NCI-H345 (cell line): Measurements from ENCODE around the gene SUSD3.

Experiments used
- DNase-seq: peaks from one replicate; lab custom pipeline; 2025; lab: John Stamatoyannopoulos, UW

SUSD3 gene

GRCh38 chr9:93052791-93053540 lies 5.5 kb upstream of the SUSD3 start:
- no peak for DNase-seq

GRCh38 chr9:93053781-93054331 lies 4.6 kb upstream of the SUSD3 start:
- DNase-seq = no peak

DNA sequence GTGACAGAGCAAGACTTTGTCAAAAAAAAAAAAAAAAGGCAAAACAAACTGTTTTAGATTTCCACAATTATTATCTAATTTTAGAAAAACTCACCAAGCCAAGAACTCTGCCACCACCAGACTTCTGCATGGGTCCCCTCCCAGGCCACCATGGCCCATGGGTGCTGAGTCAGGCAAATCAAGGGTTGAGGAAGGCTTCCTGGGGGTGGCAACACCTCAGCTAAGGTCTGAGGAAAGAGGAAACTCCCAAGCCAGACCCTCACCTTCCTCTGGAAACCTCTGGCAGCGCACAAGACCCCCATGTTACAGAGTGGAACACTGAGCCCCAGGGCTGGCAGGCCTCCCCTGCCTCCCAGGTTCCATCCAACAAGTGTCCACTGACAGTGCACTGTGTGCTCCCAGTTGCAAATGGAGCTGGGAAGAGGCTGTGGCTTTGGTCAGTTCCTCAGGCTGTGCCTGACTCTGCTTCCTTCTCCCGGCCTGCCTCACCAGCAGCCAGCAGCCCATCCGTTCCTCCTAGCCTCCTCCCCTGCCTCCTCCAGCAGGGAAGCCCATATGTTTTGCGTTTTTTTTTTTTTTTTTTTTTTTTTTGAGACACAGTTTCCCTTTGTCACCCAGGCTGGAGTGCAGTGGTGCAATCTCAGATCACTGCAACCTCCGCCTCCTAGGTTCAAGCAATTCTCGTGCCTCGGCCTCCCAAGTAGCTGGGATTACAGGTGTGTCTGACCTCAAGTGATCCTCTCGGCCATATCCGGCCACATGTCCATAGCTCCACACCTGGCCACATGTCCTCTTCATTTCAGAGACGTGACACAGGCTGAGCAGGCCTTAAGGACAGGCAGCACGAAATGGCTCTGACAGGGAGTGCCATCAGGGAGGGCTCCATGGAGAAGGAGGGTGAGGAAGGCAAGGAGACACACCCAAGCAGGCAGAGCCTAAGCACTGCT lies 3.5 kb upstream of the SUSD3 start:
- DNase-seq = no peak

DNA sequence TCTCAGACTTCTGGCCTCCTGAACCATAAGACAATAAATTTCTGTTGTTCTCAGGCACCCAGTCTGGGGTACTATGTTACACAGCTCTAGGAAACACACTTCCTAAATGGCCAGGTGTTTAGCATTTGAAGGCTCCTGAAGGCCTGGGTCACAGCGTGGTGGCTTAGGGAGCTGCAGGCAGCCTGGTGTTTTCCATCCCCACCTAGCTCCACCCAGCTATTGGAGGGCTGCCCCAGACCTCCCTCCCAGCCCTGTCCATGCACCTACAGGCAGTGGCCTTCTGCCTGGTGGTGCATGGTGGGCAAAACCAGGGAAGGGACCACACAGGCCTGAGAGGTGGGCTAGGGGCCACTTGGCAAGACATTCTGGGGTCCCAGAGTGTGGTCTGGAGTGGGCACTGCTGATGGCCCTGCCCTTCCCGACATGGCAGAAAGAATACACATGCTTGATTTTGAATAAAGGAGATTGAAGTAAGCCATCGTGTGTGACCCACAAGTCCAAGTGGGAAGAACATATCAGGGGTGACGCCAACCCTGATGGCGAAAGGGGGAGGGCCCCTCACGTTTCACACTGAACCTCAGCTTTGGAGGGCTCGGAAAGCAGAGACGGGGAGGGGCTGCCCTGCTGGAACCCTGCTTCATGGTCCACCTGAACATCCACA lies 1.3 kb upstream of the SUSD3 start:
- DNase-seq = no peak

DNA sequence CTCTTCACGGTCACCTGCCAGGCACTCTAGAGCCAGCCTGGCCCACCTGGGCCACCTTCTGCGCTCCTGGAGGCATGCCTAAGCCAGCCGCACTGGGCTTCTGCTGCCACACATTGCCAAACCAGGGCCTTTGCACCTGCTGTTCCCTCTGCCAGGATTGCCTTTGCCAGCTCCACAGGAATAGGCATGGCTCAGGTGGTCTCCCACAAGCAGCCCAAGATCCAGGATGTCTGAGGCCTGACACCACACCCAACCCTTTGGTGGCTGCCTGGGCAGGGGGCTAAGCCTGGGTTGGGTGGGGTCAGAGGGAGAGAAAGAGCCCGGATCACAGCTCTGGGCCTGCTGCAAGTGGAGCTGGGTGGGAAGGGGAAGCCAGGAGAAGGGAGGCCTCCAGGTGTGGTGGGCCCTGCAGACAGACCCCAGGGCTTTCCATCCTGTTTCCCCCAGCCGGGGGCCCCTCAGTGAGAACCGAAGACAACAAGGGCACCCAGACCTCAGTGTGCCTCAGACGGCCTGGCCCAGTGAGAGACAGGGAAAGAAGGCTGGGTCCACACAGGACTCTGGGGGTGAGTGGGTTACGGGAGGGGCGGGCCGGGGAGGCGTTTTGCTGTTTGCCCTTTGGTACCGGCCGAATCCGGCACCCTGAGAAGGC lies 672 bp upstream of the SUSD3 start:
- DNase-seq = no peak

DNA sequence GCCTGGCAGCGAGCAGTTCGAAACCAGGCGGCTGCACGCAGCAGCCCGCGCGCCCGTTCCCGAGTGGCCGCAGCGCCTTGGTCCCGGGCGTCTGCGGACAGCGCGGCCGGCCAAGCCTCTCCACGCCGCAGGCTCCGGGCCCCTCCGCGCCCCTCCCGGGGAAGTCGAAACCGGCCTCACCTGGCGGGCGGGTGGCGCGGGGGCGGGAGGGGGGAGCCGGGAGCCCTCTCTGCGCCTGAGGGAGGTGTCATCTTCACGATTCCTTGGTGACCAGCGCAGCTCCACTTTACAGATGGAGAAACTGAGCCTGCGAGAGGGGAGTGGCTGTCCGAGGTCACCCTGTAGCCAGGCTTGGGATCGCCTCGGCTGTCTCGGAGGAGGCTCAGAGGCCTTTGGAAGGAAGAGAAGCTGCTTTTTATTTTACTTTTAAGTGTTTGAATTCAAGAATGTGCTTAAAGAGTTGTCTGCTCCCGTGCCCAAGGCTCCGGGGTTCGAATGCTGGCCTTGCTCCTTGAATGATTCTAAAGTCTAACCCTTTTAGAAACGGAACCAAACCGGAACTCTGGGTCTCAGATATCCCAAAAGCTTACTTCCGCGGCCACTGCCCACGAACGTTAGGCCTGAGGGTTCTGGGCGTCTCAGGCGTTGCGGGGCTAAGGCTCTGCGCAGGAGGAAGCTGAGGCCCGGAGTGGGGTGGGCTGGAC lies 662 bp downstream of the SUSD3 start:
- no peak for DNase-seq

- DNase-seq = no peak
These were observed 1.4 kb downstream of the SUSD3 start for GRCh38 chr9:93059715-93060578.

GRCh38 chr9:93060746-93061259 lies 2.3 kb downstream of the SUSD3 start:
- DNase-seq = no peak

DNA sequence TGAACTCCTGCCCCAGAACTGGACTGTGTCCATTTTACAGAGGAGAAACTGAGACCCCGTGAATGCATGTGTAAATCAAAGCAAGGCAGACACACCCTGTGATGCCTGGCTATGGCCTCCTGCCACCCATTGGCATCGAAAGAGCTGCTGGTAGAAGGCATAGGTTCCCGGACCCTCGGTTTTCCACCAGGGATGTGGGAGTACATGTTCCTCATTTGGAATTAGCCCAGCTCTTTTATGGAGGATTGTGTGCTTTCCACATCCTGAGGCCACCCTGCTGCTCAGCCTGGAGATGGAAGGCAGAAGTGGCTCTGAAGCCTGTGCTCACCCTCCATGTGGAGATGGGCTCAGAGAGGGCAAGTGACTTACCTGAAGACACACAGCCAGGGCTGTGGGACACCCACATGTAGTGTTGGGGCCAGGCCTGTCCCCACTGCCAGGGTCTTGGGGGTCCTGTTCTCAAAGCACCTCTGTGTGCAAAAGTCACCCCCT lies 2.8 kb downstream of the SUSD3 start:
- DNase-seq = no peak

DNA sequence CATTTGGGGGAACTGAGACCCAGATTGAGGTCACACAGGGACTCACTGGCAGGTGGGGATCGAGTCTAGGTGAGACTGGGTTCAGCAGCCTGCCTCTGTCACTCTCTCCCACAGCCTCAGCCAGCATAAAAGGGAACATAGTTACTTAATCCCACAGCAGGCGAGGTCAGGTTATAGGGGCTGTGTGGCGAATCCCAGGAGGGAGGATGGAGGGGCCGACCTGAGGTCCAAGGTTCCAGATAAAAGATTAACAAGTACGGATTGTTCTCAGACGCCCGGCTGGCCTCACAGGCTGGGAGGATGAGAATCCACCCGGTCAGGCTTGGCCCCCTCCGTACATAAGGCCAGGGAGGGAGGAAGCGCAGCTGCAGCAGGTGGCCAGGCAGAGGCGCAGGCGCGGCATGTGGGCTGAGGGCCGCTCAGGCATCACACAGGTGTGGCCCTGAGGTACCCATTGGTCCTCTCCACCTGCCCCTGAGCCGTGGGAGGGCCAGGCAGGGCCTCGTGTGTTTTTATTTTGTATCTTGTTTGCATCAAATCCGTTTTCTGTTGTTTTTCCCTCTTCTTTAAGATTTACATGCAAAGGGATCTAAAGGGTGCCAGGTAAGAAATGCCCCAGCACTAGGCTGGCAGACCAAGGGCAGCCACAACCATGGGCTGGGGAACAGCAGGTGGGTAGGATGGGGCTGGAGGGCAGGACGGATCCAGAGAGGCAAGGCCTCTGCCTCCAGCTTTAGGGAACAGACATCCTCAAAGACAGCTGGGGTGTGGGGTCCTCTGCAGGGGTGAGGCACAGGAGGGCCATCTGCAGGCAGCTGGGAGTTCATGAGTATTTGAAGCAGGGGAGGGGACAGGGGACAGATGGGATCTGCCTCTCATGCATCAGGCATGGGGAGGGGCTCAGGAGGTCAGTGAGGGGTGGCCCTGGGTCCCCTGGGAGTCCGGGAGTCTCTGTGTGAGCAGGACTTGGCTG lies 3.6 kb downstream of the SUSD3 start:
- DNase-seq = no peak

- DNase-seq = no peak
These were observed 6.1 kb downstream of the SUSD3 start for GRCh38 chr9:93064392-93065134.

- no peak for DNase-seq
These were observed 6.7 kb downstream of the SUSD3 start for GRCh38 chr9:93065135-93065720.

GRCh38 chr9:93066978-93067603 lies 8.6 kb downstream of the SUSD3 start:
- no peak for DNase-seq

- no peak for DNase-seq
These were observed 10.5 kb downstream of the SUSD3 start for GRCh38 chr9:93068956-93069355.

GRCh38 chr9:93071464-93071863 lies 13.0 kb downstream of the SUSD3 start:
- no peak for DNase-seq

GRCh38 chr9:93072383-93072795 lies 13.9 kb downstream of the SUSD3 start:
- peak; percentile 8 for DNase-seq
